KMS-11 (cell line): Measurements from ENCODE around the gene NKAIN2.

Source experiments
- H2AFZ ChIP-seq: fragments of 200-600 bp; sonication (generic); 2 replicates; pipeline ENCODE4 v1.6.1; 2016; ENCODE audit warnings: antibody characterized with exemption, mixed run types, low read depth
- H3K27ac ChIP-seq: fragments of 200-600 bp; sonication (generic); 2 replicates; pipeline ENCODE4 v1.6.1; 2016; ENCODE audit warnings: mild to moderate bottlenecking, mixed run types
- H3K27me3 ChIP-seq: fragments of 200-600 bp; sonication (generic); 2 replicates; pipeline ENCODE4 v1.6.1; 2017; ENCODE audit warnings: mild to moderate bottlenecking, low read depth, mixed run types, moderate library complexity; ENCODE audit not compliant: insufficient read depth
- H3K36me3 ChIP-seq: fragments of 200-600 bp; sonication (generic); 2 replicates; pipeline ENCODE4 v1.6.1; 2017; ENCODE audit warnings: mild to moderate bottlenecking, mixed run types; ENCODE audit not compliant: insufficient read depth
- H3K4me1 ChIP-seq: fragments of 200-600 bp; sonication (generic); 2 replicates; pipeline ENCODE4 v1.6.1; 2016; ENCODE audit warnings: mild to moderate bottlenecking, low read depth, mixed run types; ENCODE audit not compliant: poor library complexity, severe bottlenecking
- H3K4me2 ChIP-seq: fragments of 200-600 bp; sonication (generic); 2 replicates; pipeline ENCODE4 v1.7.0; 2016; ENCODE audit warnings: mild to moderate bottlenecking, mixed run types
- H3K4me3 ChIP-seq: fragments of 200-600 bp; sonication (generic); IDR thresholded peaks from 2 replicates; pipeline ENCODE4 v1.6.1; 2017; ENCODE audit warnings: low read depth, low read length, mixed read lengths; ENCODE audit not compliant: insufficient read depth
- H3K79me2 ChIP-seq: fragments of 200-600 bp; sonication (generic); 2 replicates; pipeline ENCODE4 v1.6.1; 2016; ENCODE audit warnings: low read depth, mixed run types; ENCODE audit not compliant: insufficient read depth
- H3K9ac ChIP-seq: fragments of 200-600 bp; sonication (generic); 2 replicates; pipeline ENCODE4 v1.6.1; 2016; ENCODE audit warnings: mild to moderate bottlenecking, mixed run types
- H4K20me1 ChIP-seq: fragments of 200-600 bp; sonication (generic); 2 replicates; pipeline ENCODE4 v1.6.1; 2016; ENCODE audit warnings: mild to moderate bottlenecking, mixed run types; ENCODE audit not compliant: insufficient read depth
- CTCF ChIP-seq: fragments of 200-600 bp; sonication (generic); conservative IDR thresholded peaks from 2 replicates; pipeline ENCODE4 v1.6.1; 2017; ENCODE audit warnings: low read depth, mild to moderate bottlenecking, antibody characterized with exemption, low read length, moderate library complexity, mixed read lengths

NKAIN2 gene

GRCh38 chr6:124517339-124517738 is 713.7 kb downstream of the NKAIN2 start:
- TF ChIP-seq CTCF, result no peak
- Histone ChIP-seq H3K27ac (no peak overlapping the region), H3K36me3 (no peaks in the 10 kb centered on the region), H2AFZ (no peak overlapping the region), H4K20me1 (no peaks in the 10 kb centered on the region), H3K79me2 (no peaks in the 10 kb centered on the region), H3K4me2 (no peak overlapping the region), H3K4me1 (no peaks in the 10 kb centered on the region), H3K27me3 (no peaks in the 10 kb centered on the region), H3K4me3 (no peak overlapping the region), H3K9ac (no peak overlapping the region)

- Histone ChIP-seq H2AFZ (no peak overlapping the region), H4K20me1 (no peaks in the 10 kb centered on the region), H3K4me3 (no peak overlapping the region), H3K9ac (no peak overlapping the region), H3K36me3 (no peaks in the 10 kb centered on the region), H3K27me3 (no peaks in the 10 kb centered on the region), H3K4me1 (no peaks in the 10 kb centered on the region), H3K4me2 (no peak overlapping the region), H3K27ac (no peak overlapping the region), H3K79me2 (no peaks in the 10 kb centered on the region)
- TF ChIP-seq CTCF, result no peak
These were observed 716.8 kb downstream of the NKAIN2 start for GRCh38 chr6:124520514-124520913.

GRCh38 chr6:124522335-124522734 is 718.7 kb downstream of the NKAIN2 start:
- no peaks in the 10 kb centered on the region for H3K27me3 ChIP-seq
- H3K4me3 ChIP-seq, result no peak overlapping the region
- no peak overlapping the region for H2AFZ ChIP-seq
- no peaks in the 10 kb centered on the region for H4K20me1 ChIP-seq
- H3K79me2 ChIP-seq, result no peaks in the 10 kb centered on the region
- H3K27ac ChIP-seq, result no peak overlapping the region
- H3K36me3 ChIP-seq, result no peaks in the 10 kb centered on the region
- no peak for TF ChIP-seq CTCF
- peaks cover under 1% of the 10 kb centered on the region for H3K4me1 ChIP-seq
- no peak overlapping the region for H3K4me2 ChIP-seq
- no peak overlapping the region for H3K9ac ChIP-seq

- Histone ChIP-seq H4K20me1 (no peaks in the 10 kb centered on the region), H3K27ac (no peak overlapping the region), H3K36me3 (no peaks in the 10 kb centered on the region), H3K4me1 (peaks cover 7% of the 10 kb centered on the region), H3K9ac (no peak overlapping the region), H2AFZ (no peak overlapping the region), H3K27me3 (no peaks in the 10 kb centered on the region), H3K4me3 (no peak overlapping the region), H3K4me2 (no peak overlapping the region), H3K79me2 (no peaks in the 10 kb centered on the region)
- TF ChIP-seq CTCF, result no peak
These were observed 721.0 kb downstream of the NKAIN2 start for GRCh38 chr6:124524491-124525200.
